ENCODE results near the gene ELAVL3.

DNA sequence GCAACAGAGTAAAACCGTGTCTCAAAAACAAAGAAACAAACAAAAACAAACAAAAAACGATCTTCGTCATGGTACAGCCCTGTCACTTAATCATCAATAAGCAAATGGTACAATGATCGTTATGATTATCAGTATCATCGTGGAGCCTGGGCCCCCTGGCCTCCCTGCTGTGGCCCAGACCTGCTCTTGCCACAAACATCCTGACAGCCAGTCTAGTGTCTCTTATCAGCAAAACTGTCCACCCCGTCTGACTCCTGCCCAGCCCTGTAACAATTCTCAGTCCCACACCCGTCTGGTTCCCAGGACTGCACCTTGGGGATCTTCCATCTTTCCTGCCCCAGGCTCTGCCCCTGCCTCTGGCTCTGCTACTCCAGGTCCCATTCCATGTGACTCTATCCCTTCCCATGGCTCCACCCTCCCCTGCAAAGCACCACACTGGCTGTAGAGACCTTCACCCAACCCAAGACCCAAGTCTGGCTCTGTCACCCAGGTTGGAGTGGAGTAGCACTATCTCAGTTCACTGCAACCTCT, 19.1 kb upstream of the ELAVL3 start:
- TF ChIP-seq, protein P1, sequence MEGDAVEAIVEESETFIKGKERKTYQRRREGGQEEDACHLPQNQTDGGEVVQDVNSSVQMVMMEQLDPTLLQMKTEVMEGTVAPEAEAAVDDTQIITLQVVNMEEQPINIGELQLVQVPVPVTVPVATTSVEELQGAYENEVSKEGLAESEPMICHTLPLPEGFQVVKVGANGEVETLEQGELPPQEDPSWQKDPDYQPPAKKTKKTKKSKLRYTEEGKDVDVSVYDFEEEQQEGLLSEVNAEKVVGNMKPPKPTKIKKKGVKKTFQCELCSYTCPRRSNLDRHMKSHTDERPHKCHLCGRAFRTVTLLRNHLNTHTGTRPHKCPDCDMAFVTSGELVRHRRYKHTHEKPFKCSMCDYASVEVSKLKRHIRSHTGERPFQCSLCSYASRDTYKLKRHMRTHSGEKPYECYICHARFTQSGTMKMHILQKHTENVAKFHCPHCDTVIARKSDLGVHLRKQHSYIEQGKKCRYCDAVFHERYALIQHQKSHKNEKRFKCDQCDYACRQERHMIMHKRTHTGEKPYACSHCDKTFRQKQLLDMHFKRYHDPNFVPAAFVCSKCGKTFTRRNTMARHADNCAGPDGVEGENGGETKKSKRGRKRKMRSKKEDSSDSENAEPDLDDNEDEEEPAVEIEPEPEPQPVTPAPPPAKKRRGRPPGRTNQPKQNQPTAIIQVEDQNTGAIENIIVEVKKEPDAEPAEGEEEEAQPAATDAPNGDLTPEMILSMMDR (IDR thresholded peaks at IDR 0.05) = no peak
- no peak for TF ChIP-seq POLR2A (IDR thresholded peaks at IDR 0.05)

All from tibial nerve (tissue), 3 donors.